CD4-positive, alpha-beta memory T cell (primary cell): ENCODE data around the gene EEF1AKMT1. TPM values are rescaled to one million over a fixed set of nuclear protein-coding genes. Genes with fewer than 3 reads are reported as not detected.
A peak's percentile ranks its signal among the peaks of the same experiment; 100 is the strongest.

Experiments used
- CTCF ChIA-PET: fragments of 350-600 bp; sonication (Branson Sonifier 250); formaldehyde crosslinking; loops from one replicate; lab custom pipeline; 2021; ENCODE audit warnings: inconsistent platforms; ENCODE audit not compliant: partially characterized antibody; lab: Charles Lee
- POLR2A ChIA-PET: fragments of 350-600 bp; sonication (Branson Sonifier 250); formaldehyde crosslinking; loops from one replicate; lab custom pipeline; 2021; ENCODE audit not compliant: partially characterized antibody; lab: Charles Lee
- DNase-seq, 5 donors: peaks; one replicate each; pipeline versions ENCODE4 v3.0.0 to v3.0.0-alpha.2; 2020 to 2022; ENCODE audit warnings: mixed read lengths in 1 of 5
- H3K27ac ChIP-seq: one replicate; pipeline ENCODE4 v1.7.0; 2013; ENCODE audit warnings: low read depth, low read length
- H3K27me3 ChIP-seq: 2 replicates; pipeline ENCODE4 v1.7.0; 2013; ENCODE audit warnings: mild to moderate bottlenecking, low read length, moderate library complexity; ENCODE audit not compliant: insufficient read depth
- H3K36me3 ChIP-seq: 2 replicates; pipeline ENCODE4 v1.7.0; 2013; ENCODE audit warnings: mild to moderate bottlenecking, low read length, moderate library complexity; ENCODE audit not compliant: insufficient read depth
- H3K4me1 ChIP-seq: 2 replicates; pipeline ENCODE4 v1.7.0; 2013; ENCODE audit warnings: mild to moderate bottlenecking, low read length, moderate library complexity; ENCODE audit not compliant: insufficient read depth
- H3K4me3 ChIP-seq, 2 donors: one replicate each; pipeline ENCODE4 v1.7.0; 2013; ENCODE audit warnings: low read length in 2 of 2, mild to moderate bottlenecking in 1 of 2
- H3K9me3 ChIP-seq, 2 donors: one replicate each; pipeline ENCODE4 v1.7.0; 2013; ENCODE audit warnings: low read length in 2 of 2, control low read depth in 1 of 2; ENCODE audit not compliant: control insufficient read depth in 1 of 2
- H3K27ac Mint-ChIP-seq, 7 donors: one replicate each; pipeline ENCODE4 v1.8.0; 2020 to 2021; ENCODE audit warnings: mixed read lengths in 7 of 7, mild to moderate bottlenecking in 6 of 7, inconsistent platforms in 3 of 7, moderate library complexity in 3 of 7
- H3K27me3 Mint-ChIP-seq, 2 donors: one replicate each; pipeline ENCODE4 v1.8.0; 2020 to 2021; ENCODE audit warnings: mixed read lengths in 2 of 2
- H3K36me3 Mint-ChIP-seq, 2 donors: one replicate each; pipeline ENCODE4 v1.8.0; 2020 to 2021; ENCODE audit warnings: mixed read lengths in 2 of 2, inconsistent platforms in 1 of 2, mild to moderate bottlenecking in 1 of 2
- H3K4me1 Mint-ChIP-seq, 4 donors: one replicate each; pipeline ENCODE4 v1.8.0; 2020 to 2021; ENCODE audit warnings: mixed read lengths in 4 of 4, mild to moderate bottlenecking in 1 of 4
- H3K4me3 Mint-ChIP-seq, 8 donors: one replicate each; pipeline ENCODE4 v1.8.0; 2020 to 2021; ENCODE audit warnings: mixed read lengths in 8 of 8, mild to moderate bottlenecking in 7 of 8, moderate library complexity in 6 of 8, inconsistent platforms in 3 of 8
- H3K9me3 Mint-ChIP-seq, 8 donors: one replicate each; pipeline ENCODE4 v1.8.0; 2020 to 2021; ENCODE audit warnings: mixed read lengths in 8 of 8, mild to moderate bottlenecking in 5 of 8, inconsistent platforms in 3 of 8, moderate library complexity in 1 of 8
- intact Hi-C: fragments of 100-400 bp; cut with micrococcal nuclease; formaldehyde crosslinking; loops from one replicate; pipeline ENCODE4 v1.15.1; 2023
- polyA plus RNA-seq, 2 donors: library from polyadenylated mRNA; unstranded; fragments of 300-500 nt; fragmentation: Illumina TruSeq; gene quantifications; one replicate each; pipeline ENCODE4 v1.2.3, GENCODE V29; 2021
- total RNA-seq, 2 experiments: library from RNA; stranded (reverse); gene quantifications; one replicate each; pipeline ENCODE4 v1.2.3, GENCODE V29; 2021

EEF1AKMT1 gene
- total and polyA plus RNA-seq, 4 experiments from 2014 or later, result 8.1 to 16.2 (median 10.1) TPM

- Histone ChIP-seq H3K27ac (no peak overlapping the region), H3K36me3 (peaks cover 3% of the 10 kb centered on the region), H3K4me1 (peaks cover 4% of the 10 kb centered on the region), H3K27me3 (no peaks in the 10 kb centered on the region), H3K4me3 (no peak overlapping the region), H3K9me3 (no peaks in the 10 kb centered on the region)
- ChIA-PET POLR2A (no interaction called here), CTCF (no interaction called here)
- Mint-ChIP-seq H3K27ac (no peak overlapping the region), H3K4me1 (peaks cover 5 to 22% (median 13%) of the 10 kb centered on the region in 4 donors), H3K4me3 (no peak overlapping the region), H3K9me3 (peaks cover 0 to 4% (median 0%) of the 10 kb centered on the region in 8 donors), H3K27me3 (no peaks in the 10 kb centered on the region), H3K36me3 (peaks cover 5 to 23% of the 10 kb centered on the region in 2 donors)
- intact Hi-C loops, result no loop called here
- no peak for DNase-seq
Measured at GRCh38 chr13:20778311-20778710, 4.5 kb upstream of the EEF1AKMT1 start.

- peaks cover 0 to 4% (median 0%) of the 10 kb centered on the region in 8 donors for H3K9me3 Mint-ChIP-seq
- POLR2A ChIA-PET, result no interaction called here
Measured at GRCh38 chr13:20776751-20777150, 3.0 kb upstream of the EEF1AKMT1 start.

GRCh38 chr13:20775961-20776360, 2.2 kb upstream of the EEF1AKMT1 start:
- no peak overlapping the region for H3K27ac ChIP-seq
- Mint-ChIP-seq H3K36me3 (peaks cover 4 to 8% of the 10 kb centered on the region in 2 donors), H3K9me3 (peaks cover 0 to 4% (median 0%) of the 10 kb centered on the region in 8 donors), H3K27me3 (no peaks in the 10 kb centered on the region), H3K4me3 (no peak overlapping the region), H3K4me1 (peaks cover 14 to 35% (median 26%) of the 10 kb centered on the region in 4 donors), H3K27ac (no peak overlapping the region)
- no peaks in the 10 kb centered on the region for H3K27me3 ChIP-seq
- POLR2A ChIA-PET, result no interaction called here
- H3K9me3 ChIP-seq, result no peaks in the 10 kb centered on the region
- H3K4me3 ChIP-seq, result no peak overlapping the region
- peaks cover 13% of the 10 kb centered on the region for H3K4me1 ChIP-seq
- DNase-seq, result no peak
- CTCF ChIA-PET, result no interaction called here
- H3K36me3 ChIP-seq, result no peaks in the 10 kb centered on the region
- intact Hi-C loops, result loop anchor here (2.0 kb wide), 1 partner anchor 827 kb away; no protein-coding TSS in a partner anchor

More at GRCh38 chr13:20776751-20777150, 3.0 kb upstream of the EEF1AKMT1 start:
- no peak for DNase-seq
- Histone ChIP-seq H3K4me3 (no peak overlapping the region), H3K36me3 (no peaks in the 10 kb centered on the region), H3K27me3 (no peaks in the 10 kb centered on the region), H3K9me3 (no peaks in the 10 kb centered on the region), H3K4me1 (peaks cover 13% of the 10 kb centered on the region), H3K27ac (no peak overlapping the region)
- no peaks in the 10 kb centered on the region for H3K27me3 Mint-ChIP-seq
- peaks cover 0 to 14% of the 10 kb centered on the region in 2 donors for H3K36me3 Mint-ChIP-seq
- H3K4me3 Mint-ChIP-seq, result no peak overlapping the region
- peaks cover 12 to 29% (median 22%) of the 10 kb centered on the region in 4 donors for H3K4me1 Mint-ChIP-seq
- H3K27ac Mint-ChIP-seq, result peak overlapping the region in 1 of 7 donors; percentile 29
- intact Hi-C loops, result no loop called here
- CTCF ChIA-PET, result no interaction called here

GRCh38 chr13:20774746-20775145, 985 bp upstream of the EEF1AKMT1 start:
- Mint-ChIP-seq H3K4me1 (peaks cover 16 to 35% (median 25%) of the 10 kb centered on the region in 4 donors), H3K9me3 (peaks cover 0 to 6% (median 3%) of the 10 kb centered on the region in 8 donors), H3K36me3 (peaks cover 12 to 14% of the 10 kb centered on the region in 2 donors), H3K27me3 (no peaks in the 10 kb centered on the region), H3K4me3 (peak overlapping the region; percentile 54 to 96 (median 63)), H3K27ac (peak overlapping the region in 5 of 7 donors; percentile 68 to 95 (median 80))
- Histone ChIP-seq H3K36me3 (no peaks in the 10 kb centered on the region), H3K27ac (no peak overlapping the region), H3K9me3 (no peaks in the 10 kb centered on the region), H3K4me1 (peaks cover 13% of the 10 kb centered on the region), H3K27me3 (no peaks in the 10 kb centered on the region), H3K4me3 (no peak overlapping the region)
- intact Hi-C loops, result loop anchor here (2.0 to 5.0 kb wide), 4 partner anchors 277 to 912 kb away; partner anchors contain the start of genes ZDHHC20 and ZMYM5
- POLR2A ChIA-PET, result interaction anchor here (1.6 to 2.6 kb wide), 4 partner anchors 9 to 299 kb away, joined by 4 to 13 read pairs (median 8); partner anchors contain the start of genes CRYL1 and IL17D
- CTCF ChIA-PET, result interaction anchor here (1.6 kb wide), 2 partner anchors 54 to 126 kb away, joined by 5 read pairs; no protein-coding TSS in a partner anchor
- DNase-seq, result no peak

GRCh38 chr13:20772401-20773131, 1.2 kb downstream of the EEF1AKMT1 start:
- peak overlapping the region; percentile 70 to 86 for H3K4me3 ChIP-seq
- peaks cover 22 to 33% of the 10 kb centered on the region in 2 donors for H3K36me3 Mint-ChIP-seq
- intact Hi-C loops, result loop anchor here (1.0 to 5.0 kb wide), 9 partner anchors 60 to 910 kb away; partner anchors contain the start of genes CRYL1, IFT88, XPO4 and ZDHHC20
- peaks cover 17 to 35% (median 26%) of the 10 kb centered on the region in 4 donors for H3K4me1 Mint-ChIP-seq
- H3K27me3 ChIP-seq, result no peaks in the 10 kb centered on the region
- DNase-seq, result no peak
- H3K9me3 Mint-ChIP-seq, result peaks cover 2 to 25% (median 16%) of the 10 kb centered on the region in 8 donors
- no peaks in the 10 kb centered on the region for H3K9me3 ChIP-seq
- H3K4me1 ChIP-seq, result peaks cover 13% of the 10 kb centered on the region
- ChIA-PET POLR2A (interaction anchor here (0.7 to 2.6 kb wide), 11 partner anchors 11 to 909 kb away, joined by 3 to 13 read pairs (median 6); partner anchors contain the start of genes CRYL1, MICU2, XPO4 and ZMYM5), CTCF (interaction anchor here (1.3 kb wide), 1 partner anchor 15 kb away, joined by 3 read pairs; no protein-coding TSS in a partner anchor)
- H3K27ac Mint-ChIP-seq, result peak overlapping the region; percentile 95 to 100 (median 99)
- H3K27me3 Mint-ChIP-seq, result no peaks in the 10 kb centered on the region
- H3K27ac ChIP-seq, result peak overlapping the region; percentile 85
- peak overlapping the region; percentile 90 to 99 (median 94) for H3K4me3 Mint-ChIP-seq
- H3K36me3 ChIP-seq, result no peaks in the 10 kb centered on the region

GRCh38 chr13:20769834-20770233, 3.9 kb downstream of the EEF1AKMT1 start:
- no peaks in the 10 kb centered on the region for H3K9me3 ChIP-seq
- H3K27me3 ChIP-seq, result no peaks in the 10 kb centered on the region
- peaks cover 6 to 30% (median 22%) of the 10 kb centered on the region in 8 donors for H3K9me3 Mint-ChIP-seq
- CTCF ChIA-PET, result no interaction called here
- no peaks in the 10 kb centered on the region for H3K27me3 Mint-ChIP-seq
- peak overlapping the region in 2 of 7 donors; percentile 64 to 89 for H3K27ac Mint-ChIP-seq
- DNase-seq, result no peak
- H3K4me3 Mint-ChIP-seq, result peak overlapping the region in 1 of 8 donors; percentile 26
- intact Hi-C loops, result loop anchor here (5.0 kb wide), 3 partner anchors 273 to 908 kb away; partner anchors contain the start of genes ZDHHC20 and ZMYM5
- no peak overlapping the region for H3K27ac ChIP-seq
- H3K36me3 Mint-ChIP-seq, result peaks cover 26 to 37% of the 10 kb centered on the region in 2 donors
- no peak overlapping the region for H3K4me3 ChIP-seq
- POLR2A ChIA-PET, result no interaction called here
- peaks cover 17 to 33% (median 24%) of the 10 kb centered on the region in 4 donors for H3K4me1 Mint-ChIP-seq
- peaks cover 13% of the 10 kb centered on the region for H3K4me1 ChIP-seq
- no peaks in the 10 kb centered on the region for H3K36me3 ChIP-seq

- H3K4me3 ChIP-seq, result no peak overlapping the region
- H3K36me3 ChIP-seq, result no peaks in the 10 kb centered on the region
- intact Hi-C loops, result no loop called here
- no peaks in the 10 kb centered on the region for H3K27me3 ChIP-seq
- POLR2A ChIA-PET, result no interaction called here
- CTCF ChIA-PET, result no interaction called here
- no peak for DNase-seq
- no peaks in the 10 kb centered on the region for H3K27me3 Mint-ChIP-seq
- H3K27ac Mint-ChIP-seq, result no peak overlapping the region
- H3K9me3 Mint-ChIP-seq, result peaks cover 6 to 30% (median 22%) of the 10 kb centered on the region in 8 donors
- no peak overlapping the region for H3K27ac ChIP-seq
- H3K4me3 Mint-ChIP-seq, result no peak overlapping the region
- H3K9me3 ChIP-seq, result no peaks in the 10 kb centered on the region
- H3K4me1 ChIP-seq, result peaks cover 12% of the 10 kb centered on the region
- peaks cover 16 to 26% (median 22%) of the 10 kb centered on the region in 4 donors for H3K4me1 Mint-ChIP-seq
- peaks cover 26 to 37% of the 10 kb centered on the region in 2 donors for H3K36me3 Mint-ChIP-seq
Measured at GRCh38 chr13:20769091-20769490, 4.7 kb downstream of the EEF1AKMT1 start.
